ENCODE results near the gene RELT. TPM values are rescaled to one million over a fixed set of nuclear protein-coding genes. Genes with fewer than 3 reads are reported as not detected.

RELT gene
- total and polyA plus RNA-seq, 9 of the 15 experiments (the other 6 are each of a cell fraction or from before 2014, with no cell fraction given), result 1.1 to 20.2 (median 7.4) TPM

DNA sequence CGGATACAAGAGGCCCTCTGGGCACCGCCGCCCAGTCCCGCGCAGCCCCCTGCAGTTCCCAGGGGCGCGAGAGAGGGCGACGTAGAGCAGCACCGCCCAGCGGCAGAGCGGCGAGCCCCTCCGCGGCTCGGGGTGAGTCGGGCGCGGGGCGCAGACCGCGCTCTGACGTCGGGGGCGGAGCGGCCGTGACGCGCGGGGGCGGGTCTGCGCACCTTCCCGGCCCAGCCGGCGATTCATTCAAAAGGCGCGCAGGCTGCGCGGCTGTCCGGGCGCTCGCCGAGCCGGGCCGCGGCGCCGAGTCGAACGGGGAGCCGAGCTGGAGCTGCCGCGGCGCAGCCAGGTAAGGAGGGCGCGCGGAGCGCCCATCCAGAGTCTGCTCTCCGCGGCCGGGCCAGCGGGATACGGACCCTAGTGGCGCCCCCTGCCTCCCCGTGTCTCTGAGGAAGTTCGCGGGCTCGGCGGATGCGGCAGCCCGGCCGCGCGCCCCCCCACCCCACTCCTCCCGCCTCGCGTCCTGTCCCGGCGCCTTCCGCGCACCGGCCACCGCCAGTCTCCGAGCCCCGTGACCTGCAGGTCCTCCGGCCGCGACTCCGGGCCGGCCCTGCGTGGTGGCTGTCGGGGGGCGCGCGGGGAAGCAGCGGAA lies at the start of gene RELT (continued):
- peak; percentile 78; the same call in 1 of the 2 replicates for TF ChIP-seq ZC3H4 (CRISPR knock-in tag; IDR thresholded peaks at IDR 0.05; ENCODE audit: borderline replicate concordance)
- TF ChIP-seq ZNF699 (CRISPR knock-in tag; IDR thresholded peaks at IDR 0.05; ENCODE audit: insufficient replicate concordance), result no peak
- peak; percentile 69 for TF ChIP-seq CTCFL (IDR thresholded peaks at IDR 0.05; ENCODE audit: borderline replicate concordance, insufficient read depth, low read depth, low read length, poor library complexity, severe bottlenecking)
- peak; percentile 47; the same call in 1 of the 2 replicates for TF ChIP-seq ESRRA (IDR thresholded peaks at IDR 0.05; ENCODE audit: borderline replicate concordance, low read depth)
- TF ChIP-seq ZNF175 (CRISPR knock-in tag; IDR thresholded peaks at IDR 0.05; ENCODE audit: low read depth), result no peak
- no peak for TF ChIP-seq JUNB (CRISPR knock-in tag; conservative IDR thresholded peaks at IDR 0.05)
- no peak for TF ChIP-seq RBM34 (IDR thresholded peaks at IDR 0.05; ENCODE audit: borderline replicate concordance, insufficient read depth, low read length)
- TF ChIP-seq, protein P1, sequence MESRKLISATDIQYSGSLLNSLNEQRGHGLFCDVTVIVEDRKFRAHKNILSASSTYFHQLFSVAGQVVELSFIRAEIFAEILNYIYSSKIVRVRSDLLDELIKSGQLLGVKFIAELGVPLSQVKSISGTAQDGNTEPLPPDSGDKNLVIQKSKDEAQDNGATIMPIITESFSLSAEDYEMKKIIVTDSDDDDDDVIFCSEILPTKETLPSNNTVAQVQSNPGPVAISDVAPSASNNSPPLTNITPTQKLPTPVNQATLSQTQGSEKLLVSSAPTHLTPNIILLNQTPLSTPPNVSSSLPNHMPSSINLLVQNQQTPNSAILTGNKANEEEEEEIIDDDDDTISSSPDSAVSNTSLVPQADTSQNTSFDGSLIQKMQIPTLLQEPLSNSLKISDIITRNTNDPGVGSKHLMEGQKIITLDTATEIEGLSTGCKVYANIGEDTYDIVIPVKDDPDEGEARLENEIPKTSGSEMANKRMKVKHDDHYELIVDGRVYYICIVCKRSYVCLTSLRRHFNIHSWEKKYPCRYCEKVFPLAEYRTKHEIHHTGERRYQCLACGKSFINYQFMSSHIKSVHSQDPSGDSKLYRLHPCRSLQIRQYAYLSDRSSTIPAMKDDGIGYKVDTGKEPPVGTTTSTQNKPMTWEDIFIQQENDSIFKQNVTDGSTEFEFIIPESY (CRISPR knock-in tag; IDR thresholded peaks at IDR 0.05), result peak; percentile 14; the same call in 1 of the 2 replicates
- peak; percentile 42; the same call in 1 of the 2 replicates for TF ChIP-seq SMC3 (conservative IDR thresholded peaks at IDR 0.05; ENCODE audit: insufficient read depth, low read depth, low read length)
- TF ChIP-seq SUPT5H (IDR thresholded peaks at IDR 0.05), result peak; percentile 30
- TF ChIP-seq SAP30 (IDR thresholded peaks at IDR 0.05; ENCODE audit: borderline replicate concordance, insufficient read depth, low read depth, low read length, poor library complexity, severe bottlenecking), result peak; percentile 86
- TF ChIP-seq KDM4B (IDR thresholded peaks at IDR 0.05; ENCODE audit: borderline replicate concordance in 2 of 2, low read depth in 1 of 2), result no peak
- peak; percentile 68; the same call in 1 of the 2 replicates for TF ChIP-seq PML (IDR thresholded peaks at IDR 0.05; ENCODE audit: low read length)
- TF ChIP-seq SP1 (CRISPR knock-in tag; IDR thresholded peaks at IDR 0.05), result peak; percentile 80
- peak; percentile 94 to 96 for TF ChIP-seq MAZ (CRISPR knock-in tag; conservative IDR thresholded peaks at IDR 0.05 in 1 of 2, IDR thresholded peaks at IDR 0.05 in 1 of 2)
- TF ChIP-seq POLR2AphosphoS5 (IDR thresholded peaks at IDR 0.05; ENCODE audit: control insufficient read depth, insufficient read depth, low read depth, low read length), result peak; percentile 88
- TF ChIP-seq ZNF24 (IDR thresholded peaks at IDR 0.05), result peak; percentile 65
- TF ChIP-seq GABPA (tag; conservative IDR thresholded peaks at IDR 0.05; ENCODE audit: low read depth), result peak; percentile 31
- peak; percentile 90 for TF ChIP-seq TAF1 (IDR thresholded peaks at IDR 0.05; ENCODE audit: control insufficient read depth, extremely low read depth, insufficient read depth, low read length, severe bottlenecking)

Measured in K562 (cell line).